ENCODE data around the gene SHOC2. TPM values are rescaled to one million over a fixed set of nuclear protein-coding genes. Genes with fewer than 3 reads are reported as not detected.

Gene SHOC2
- total RNA-seq, 2 experiments from 2014 or later, result 34.2 to 35.4 TPM

DNA sequence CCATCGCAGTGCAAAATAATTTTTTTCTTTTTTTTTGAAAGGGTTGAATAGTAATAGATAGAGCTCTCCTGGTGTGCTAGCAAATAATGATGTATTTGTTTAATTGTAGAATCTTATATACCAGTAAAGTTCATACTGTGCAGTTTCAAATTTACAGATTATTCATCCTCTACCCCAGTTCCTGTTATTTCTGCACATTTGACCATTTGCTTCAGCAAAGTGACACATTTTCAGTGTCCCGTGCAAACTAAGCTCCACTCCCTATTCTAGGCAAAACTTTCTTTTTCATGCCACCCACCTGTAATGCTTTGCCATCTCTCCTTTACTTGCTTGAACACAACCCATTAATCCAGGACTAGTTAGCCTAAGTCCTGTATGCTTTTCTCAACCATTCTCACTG, 43.0 kb downstream of the SHOC2 start:
- no peak overlapping the region for H3K4me3 Mint-ChIP-seq
- H3K9me3 Mint-ChIP-seq, result no peaks in the 10 kb centered on the region
- CTCF ChIA-PET, result interaction anchor here (1.2 kb wide), 1 partner anchor 43 kb away, joined by 3 read pairs; the partner anchor contains the start of genes BBIP1 and SHOC2
- peaks cover 11% of the 10 kb centered on the region for H3K36me3 Mint-ChIP-seq (ENCODE audit: low read depth)
- H3K27ac Mint-ChIP-seq, result no peak overlapping the region
- intact Hi-C loops (cut with micrococcal nuclease), result no loop called here
- H3K27me3 Mint-ChIP-seq, result no peaks in the 10 kb centered on the region
- TF ChIP-seq, protein P1, sequence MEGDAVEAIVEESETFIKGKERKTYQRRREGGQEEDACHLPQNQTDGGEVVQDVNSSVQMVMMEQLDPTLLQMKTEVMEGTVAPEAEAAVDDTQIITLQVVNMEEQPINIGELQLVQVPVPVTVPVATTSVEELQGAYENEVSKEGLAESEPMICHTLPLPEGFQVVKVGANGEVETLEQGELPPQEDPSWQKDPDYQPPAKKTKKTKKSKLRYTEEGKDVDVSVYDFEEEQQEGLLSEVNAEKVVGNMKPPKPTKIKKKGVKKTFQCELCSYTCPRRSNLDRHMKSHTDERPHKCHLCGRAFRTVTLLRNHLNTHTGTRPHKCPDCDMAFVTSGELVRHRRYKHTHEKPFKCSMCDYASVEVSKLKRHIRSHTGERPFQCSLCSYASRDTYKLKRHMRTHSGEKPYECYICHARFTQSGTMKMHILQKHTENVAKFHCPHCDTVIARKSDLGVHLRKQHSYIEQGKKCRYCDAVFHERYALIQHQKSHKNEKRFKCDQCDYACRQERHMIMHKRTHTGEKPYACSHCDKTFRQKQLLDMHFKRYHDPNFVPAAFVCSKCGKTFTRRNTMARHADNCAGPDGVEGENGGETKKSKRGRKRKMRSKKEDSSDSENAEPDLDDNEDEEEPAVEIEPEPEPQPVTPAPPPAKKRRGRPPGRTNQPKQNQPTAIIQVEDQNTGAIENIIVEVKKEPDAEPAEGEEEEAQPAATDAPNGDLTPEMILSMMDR (IDR thresholded peaks at IDR 0.05), result no peak
- DNase-seq (no peak), ATAC-seq (no peak)
- peaks cover 45% of the 10 kb centered on the region for H3K4me1 Mint-ChIP-seq (ENCODE audit: low read depth)
- POLR2A ChIA-PET, result no interaction called here

DNA sequence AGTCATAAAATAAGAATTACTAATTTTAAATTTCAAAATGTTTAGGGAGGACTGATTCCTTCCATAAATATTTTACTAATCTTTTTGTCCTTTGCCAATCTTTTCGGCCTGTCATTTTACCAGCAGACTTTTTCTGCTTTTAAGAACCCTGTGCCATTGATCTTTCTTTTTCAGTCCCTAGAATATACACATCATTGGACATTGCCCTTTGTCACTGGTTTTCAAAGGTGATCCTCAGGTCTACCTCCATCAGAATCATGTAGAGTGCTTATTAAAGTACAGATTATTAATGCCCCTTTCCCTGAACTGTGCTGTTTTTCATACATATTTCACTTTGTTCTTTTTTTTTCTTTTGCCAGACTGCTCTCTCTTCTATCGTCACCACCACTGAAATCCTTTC, 43.8 kb downstream of the SHOC2 start:
- H3K4me1 Mint-ChIP-seq (ENCODE audit: low read depth), result peaks cover 47% of the 10 kb centered on the region
- no peak overlapping the region for H3K27ac Mint-ChIP-seq
- DNase-seq (no peak), ATAC-seq (no peak)
- H3K36me3 Mint-ChIP-seq (ENCODE audit: low read depth), result peaks cover 13% of the 10 kb centered on the region
- POLR2A ChIA-PET, result no interaction called here
- intact Hi-C loops (cut with micrococcal nuclease), result no loop called here
- H3K9me3 Mint-ChIP-seq, result no peaks in the 10 kb centered on the region
- no peaks in the 10 kb centered on the region for H3K27me3 Mint-ChIP-seq
- TF ChIP-seq, protein P1 (IDR thresholded peaks at IDR 0.05), result no peak
- H3K4me3 Mint-ChIP-seq, result no peak overlapping the region
- CTCF ChIA-PET, result interaction anchor here (1.2 kb wide), 2 partner anchors 16 to 44 kb away, joined by 3 read pairs; partner anchors contain the start of genes BBIP1 and SHOC2

DNA sequence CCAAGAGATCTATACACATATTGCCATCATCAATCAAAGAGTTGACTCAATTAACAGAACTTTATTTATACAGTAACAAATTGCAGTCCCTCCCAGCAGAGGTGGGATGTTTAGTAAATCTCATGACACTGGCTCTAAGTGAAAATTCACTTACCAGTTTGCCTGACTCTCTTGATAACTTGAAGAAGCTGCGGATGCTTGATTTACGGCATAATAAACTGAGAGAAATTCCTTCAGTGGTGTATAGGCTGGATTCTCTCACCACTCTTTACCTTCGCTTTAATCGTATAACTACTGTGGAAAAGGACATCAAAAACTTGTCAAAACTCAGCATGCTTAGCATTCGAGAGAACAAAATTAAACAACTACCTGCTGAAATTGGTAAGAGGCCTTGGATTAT, 45.3 kb downstream of the SHOC2 start:
- ChIA-PET POLR2A (no interaction called here), CTCF (no interaction called here)
- H3K36me3 Mint-ChIP-seq (ENCODE audit: low read depth), result peaks cover 13% of the 10 kb centered on the region
- intact Hi-C loops (cut with micrococcal nuclease), result no loop called here
- no peaks in the 10 kb centered on the region for H3K27me3 Mint-ChIP-seq
- no peaks in the 10 kb centered on the region for H3K9me3 Mint-ChIP-seq
- TF ChIP-seq, protein P1 (IDR thresholded peaks at IDR 0.05), result no peak
- ATAC-seq, result no peak
- peaks cover 49% of the 10 kb centered on the region for H3K4me1 Mint-ChIP-seq (ENCODE audit: low read depth)
- H3K4me3 Mint-ChIP-seq, result no peak overlapping the region
- no peak overlapping the region for H3K27ac Mint-ChIP-seq
- DNase-seq, result no peak

DNA sequence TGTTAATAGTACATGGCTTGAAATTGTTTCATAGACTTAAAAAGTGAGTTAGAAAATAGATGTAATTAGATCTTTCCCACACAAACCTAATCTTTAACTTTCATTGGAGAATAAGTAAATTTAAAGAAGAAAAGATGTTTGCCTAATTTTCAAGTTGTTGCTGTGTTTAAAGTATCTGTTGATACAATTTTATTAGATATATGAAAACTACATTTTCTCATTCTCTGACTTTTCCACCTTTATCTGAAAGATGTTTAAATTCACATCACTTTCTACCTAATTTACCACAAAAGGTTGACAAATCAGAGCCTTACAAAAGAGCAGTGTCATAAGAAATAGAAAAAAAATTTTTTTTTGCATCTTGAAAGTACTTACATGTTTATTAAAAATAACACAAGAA, 45.8 kb downstream of the SHOC2 start:
- ChIA-PET CTCF (no interaction called here), POLR2A (no interaction called here)
- TF ChIP-seq, protein P1 (IDR thresholded peaks at IDR 0.05), result no peak
- H3K27ac Mint-ChIP-seq, result no peak overlapping the region
- H3K9me3 Mint-ChIP-seq, result no peaks in the 10 kb centered on the region
- ATAC-seq (no peak), DNase-seq (no peak)
- H3K4me3 Mint-ChIP-seq, result no peak overlapping the region
- peaks cover 53% of the 10 kb centered on the region for H3K4me1 Mint-ChIP-seq (ENCODE audit: low read depth)
- H3K36me3 Mint-ChIP-seq (ENCODE audit: low read depth), result peaks cover 17% of the 10 kb centered on the region
- intact Hi-C loops (cut with micrococcal nuclease), result no loop called here
- H3K27me3 Mint-ChIP-seq, result no peaks in the 10 kb centered on the region

DNA sequence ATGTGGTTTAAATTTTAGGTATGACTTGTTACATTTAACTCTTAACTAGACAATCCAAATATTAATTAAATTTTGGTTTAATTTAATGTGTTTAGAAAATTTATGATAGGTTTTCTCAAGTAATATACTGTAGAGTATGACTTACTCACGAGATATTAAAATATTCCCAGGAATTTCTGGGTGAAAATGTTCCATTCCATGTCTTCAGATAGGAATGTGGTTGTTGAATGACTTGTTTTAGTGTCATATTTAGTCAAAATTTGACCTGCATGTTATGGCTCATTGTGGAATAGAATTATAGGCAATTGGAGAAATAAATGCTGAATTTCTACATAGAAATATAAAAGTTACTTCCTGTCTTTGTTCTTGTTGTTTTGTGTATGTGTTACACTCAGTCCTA, 46.7 kb downstream of the SHOC2 start:
- Mint-ChIP-seq H3K36me3 (ENCODE audit: low read depth) (peaks cover 25% of the 10 kb centered on the region), H3K27me3 (no peaks in the 10 kb centered on the region), H3K27ac (no peak overlapping the region), H3K9me3 (no peaks in the 10 kb centered on the region), H3K4me1 (ENCODE audit: low read depth) (peaks cover 59% of the 10 kb centered on the region), H3K4me3 (no peak overlapping the region)
- POLR2A ChIA-PET, result no interaction called here
- ATAC-seq (no peak), DNase-seq (no peak)
- CTCF ChIA-PET, result no interaction called here
- intact Hi-C loops (cut with micrococcal nuclease), result no loop called here
- TF ChIP-seq, protein P1 (IDR thresholded peaks at IDR 0.05), result no peak
